ENCODE measurements around the gene NHEJ1.

DNA sequence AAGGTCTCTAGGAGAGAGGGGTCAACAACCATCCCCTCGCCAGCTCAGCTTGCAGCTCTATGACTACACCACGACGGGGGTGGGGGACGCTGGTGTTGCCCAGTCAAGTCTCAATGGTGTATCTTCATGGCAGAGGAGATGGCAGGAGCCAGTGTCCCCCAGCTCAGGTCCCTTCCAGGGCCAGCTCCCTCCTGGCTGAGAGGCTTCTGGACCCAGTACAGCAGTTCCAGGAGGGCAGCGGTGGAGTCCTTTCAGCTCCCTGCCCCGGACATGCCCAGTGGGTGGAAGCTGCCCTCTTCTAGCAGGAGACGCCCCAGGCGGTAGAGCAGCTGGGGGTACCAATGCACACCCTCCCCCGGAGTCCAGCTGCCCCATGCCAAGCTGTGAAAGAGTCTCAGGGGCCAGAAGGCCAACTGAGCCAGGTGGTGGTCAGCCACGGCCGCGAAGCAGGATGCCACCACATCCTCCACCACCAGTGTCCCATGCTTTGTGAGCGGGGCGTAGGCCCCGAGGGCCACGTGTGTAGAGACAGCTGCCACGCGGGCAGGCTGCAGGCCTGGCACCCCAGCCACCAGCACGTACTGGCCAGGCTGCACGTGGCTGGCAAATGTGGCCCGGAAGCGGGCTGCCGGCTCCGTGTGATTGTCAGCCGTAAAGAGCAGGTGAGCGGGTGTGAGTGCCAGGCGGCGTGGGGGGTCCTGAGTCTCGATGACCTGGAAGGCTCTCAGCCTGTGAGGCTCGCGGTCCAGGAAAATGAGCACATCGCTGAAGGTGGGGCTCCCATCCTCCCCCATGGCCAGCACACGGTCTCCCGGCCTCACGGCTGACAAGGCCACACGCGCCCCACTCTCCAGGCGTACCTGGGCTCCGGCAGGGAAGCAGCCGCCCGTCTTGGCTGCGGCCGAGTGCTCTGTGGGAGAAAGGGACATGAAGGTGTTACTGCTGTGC lies 105.4 kb downstream of the NHEJ1 start:
- TF ChIP-seq EZH2 (IDR thresholded peaks at IDR 0.05) (no peak), POLR2AphosphoS5 (IDR thresholded peaks at IDR 0.05; ENCODE audit: borderline replicate concordance, low read depth, low read length) (no peak)

Data from SK-N-MC (cell line).